Ascending aorta (tissue), 2 donors: ENCODE results near the gene PRKAA1. TPM values are rescaled to one million over a fixed set of nuclear protein-coding genes. Genes with fewer than 3 reads are reported as not detected.
A peak's percentile ranks its signal among the peaks of the same experiment; 100 is the strongest.

Experiments
- DNase-seq, 2 donors: peaks; one replicate each; pipeline ENCODE4 v3.0.0-alpha.2; 2019; ENCODE audit warnings: low spot score in 2 of 2
- H3K27ac ChIP-seq, 2 donors: fragments of 200-600 bp; sonication (generic); one replicate each; pipeline ENCODE4 v1.5.1; 2016 to 2017; ENCODE audit warnings: mild to moderate bottlenecking in 1 of 2
- H3K27me3 ChIP-seq: fragments of 200-600 bp; sonication (generic); one replicate; pipeline ENCODE4 v1.5.1; 2017
- H3K36me3 ChIP-seq, 2 donors: fragments of 200-600 bp; sonication (generic); one replicate each; pipeline ENCODE4 v1.5.1; 2016
- H3K4me1 ChIP-seq, 2 donors: fragments of 200-600 bp; sonication (generic); one replicate each; pipeline ENCODE4 v1.5.1; 2016 to 2017; ENCODE audit warnings: mild to moderate bottlenecking in 1 of 2
- H3K4me3 ChIP-seq, 2 donors: fragments of 200-600 bp; sonication (generic); one replicate each; pipeline ENCODE4 v1.5.1; 2016 to 2017; ENCODE audit warnings: mild to moderate bottlenecking in 1 of 2
- H3K9me3 ChIP-seq, 2 donors: fragments of 200-600 bp; sonication (generic); one replicate each; pipeline ENCODE4 v1.5.1; 2016
- intact Hi-C: fragments of 100-400 bp; cut with DNase I; formaldehyde crosslinking; loops from one replicate; pipeline ENCODE4 v1.15.1; 2023
- total RNA-seq: library from RNA; depleted of rRNA; stranded (reverse); fragments of >200 nt; gene quantifications from one replicate; pipeline ENCODE4 v1.1.0, GENCODE V29; 2016
- TF ChIP-seq, protein P1 (sequence below), 3 experiments: fragments of 200-600 bp in 2 of 3; fragments of 450-650 bp in 1 of 3; sonication (generic) in 2 of 3; IDR thresholded peaks; one replicate each; pipeline ENCODE4 v1.5.1; 2016 to 2019; ENCODE audit warnings: antibody characterized with exemption in 3 of 3, mild to moderate bottlenecking in 1 of 3, moderate library complexity in 1 of 3

Gene PRKAA1
- total RNA-seq, 1 donor from 2014 or later, result 90.3 TPM

DNA sequence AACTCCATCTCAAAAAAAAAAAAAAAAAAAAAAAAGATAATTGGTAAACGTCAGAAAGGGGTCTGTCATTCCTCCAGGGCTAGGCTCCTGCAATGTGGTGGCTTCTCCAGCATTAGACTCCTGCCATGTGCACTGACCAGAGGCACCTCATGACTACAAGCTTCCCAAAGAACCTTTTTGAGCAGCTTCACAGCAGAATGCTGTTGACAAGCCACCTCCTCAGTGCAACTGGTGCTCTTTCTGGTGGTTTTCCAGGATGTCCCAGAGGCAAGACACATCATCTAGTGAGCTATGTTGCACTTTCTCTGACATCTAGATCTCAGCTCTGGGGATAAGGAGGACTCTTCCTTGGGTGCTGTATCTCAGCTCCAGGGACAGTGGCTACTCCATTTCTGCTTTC is 25.3 kb upstream of the PRKAA1 start:
- no peak overlapping the region for H3K27ac ChIP-seq
- TF ChIP-seq, protein P1, sequence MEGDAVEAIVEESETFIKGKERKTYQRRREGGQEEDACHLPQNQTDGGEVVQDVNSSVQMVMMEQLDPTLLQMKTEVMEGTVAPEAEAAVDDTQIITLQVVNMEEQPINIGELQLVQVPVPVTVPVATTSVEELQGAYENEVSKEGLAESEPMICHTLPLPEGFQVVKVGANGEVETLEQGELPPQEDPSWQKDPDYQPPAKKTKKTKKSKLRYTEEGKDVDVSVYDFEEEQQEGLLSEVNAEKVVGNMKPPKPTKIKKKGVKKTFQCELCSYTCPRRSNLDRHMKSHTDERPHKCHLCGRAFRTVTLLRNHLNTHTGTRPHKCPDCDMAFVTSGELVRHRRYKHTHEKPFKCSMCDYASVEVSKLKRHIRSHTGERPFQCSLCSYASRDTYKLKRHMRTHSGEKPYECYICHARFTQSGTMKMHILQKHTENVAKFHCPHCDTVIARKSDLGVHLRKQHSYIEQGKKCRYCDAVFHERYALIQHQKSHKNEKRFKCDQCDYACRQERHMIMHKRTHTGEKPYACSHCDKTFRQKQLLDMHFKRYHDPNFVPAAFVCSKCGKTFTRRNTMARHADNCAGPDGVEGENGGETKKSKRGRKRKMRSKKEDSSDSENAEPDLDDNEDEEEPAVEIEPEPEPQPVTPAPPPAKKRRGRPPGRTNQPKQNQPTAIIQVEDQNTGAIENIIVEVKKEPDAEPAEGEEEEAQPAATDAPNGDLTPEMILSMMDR (IDR thresholded peaks at IDR 0.05), result no peak
- no peak overlapping the region for H3K4me3 ChIP-seq
- H3K4me1 ChIP-seq, result no peaks in the 10 kb centered on the region
- no peaks in the 10 kb centered on the region for H3K27me3 ChIP-seq
- H3K9me3 ChIP-seq, result no peaks in the 10 kb centered on the region
- DNase-seq, result no peak
- intact Hi-C loops, result no loop called here
- peaks cover 17 to 22% of the 10 kb centered on the region in 2 donors for H3K36me3 ChIP-seq

DNA sequence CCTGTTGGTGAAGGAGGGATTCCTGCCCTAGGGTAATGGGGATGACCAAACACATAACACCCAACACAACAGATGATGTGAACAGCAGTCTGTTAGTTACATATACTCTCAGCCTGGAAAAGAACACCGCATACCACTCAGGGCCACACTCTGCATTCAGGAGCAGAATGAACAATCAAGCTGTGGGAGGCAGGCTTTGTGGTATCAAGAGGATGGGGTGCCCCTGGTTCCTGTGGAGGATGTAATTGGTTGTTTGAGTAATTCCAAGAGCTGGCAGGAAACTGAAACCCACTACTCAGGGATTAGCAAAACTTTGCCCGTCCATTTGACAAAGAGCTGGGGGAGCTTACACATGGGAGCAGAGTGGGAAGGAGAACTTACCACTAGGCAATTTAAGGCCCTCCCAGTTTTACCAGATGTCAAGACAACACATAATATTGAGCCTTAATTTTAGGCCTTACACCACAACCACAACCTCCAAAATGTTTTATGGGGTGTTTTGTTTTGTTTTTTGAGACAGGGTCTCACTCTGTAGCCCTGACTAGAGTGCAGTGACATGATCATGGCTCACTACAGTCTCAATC is 15.6 kb upstream of the PRKAA1 start:
- Histone ChIP-seq H3K36me3 (no peaks in the 10 kb centered on the region), H3K4me3 (no peak overlapping the region), H3K27ac (no peak overlapping the region), H3K4me1 (no peaks in the 10 kb centered on the region), H3K9me3 (no peaks in the 10 kb centered on the region), H3K27me3 (no peaks in the 10 kb centered on the region)
- DNase-seq, result no peak
- TF ChIP-seq, protein P1 (IDR thresholded peaks at IDR 0.05), result no peak
- intact Hi-C loops, result no loop called here

DNA sequence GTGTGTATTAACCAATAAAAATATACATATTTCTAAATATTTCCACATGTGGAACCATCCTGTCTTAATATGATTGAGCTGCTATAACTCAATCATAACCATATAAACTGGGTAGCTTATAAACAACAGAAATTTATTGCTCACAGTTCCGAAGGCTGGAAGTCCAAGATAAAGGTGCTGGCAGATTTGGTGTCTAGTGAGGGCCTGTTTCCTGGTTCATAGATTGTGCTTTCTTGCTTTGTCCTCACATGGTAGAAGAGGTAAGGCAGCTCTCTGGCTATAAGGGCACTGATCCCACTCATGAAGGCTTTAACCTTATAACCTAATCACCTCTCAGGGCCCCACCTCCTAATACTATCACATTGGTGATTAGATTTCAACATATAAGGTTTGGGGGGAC is 14.0 kb upstream of the PRKAA1 start:
- H3K9me3 ChIP-seq, result no peaks in the 10 kb centered on the region
- no peaks in the 10 kb centered on the region for H3K36me3 ChIP-seq
- no peaks in the 10 kb centered on the region for H3K27me3 ChIP-seq
- TF ChIP-seq, protein P1 (IDR thresholded peaks at IDR 0.05), result no peak
- H3K4me3 ChIP-seq, result no peak overlapping the region
- H3K4me1 ChIP-seq, result no peaks in the 10 kb centered on the region
- H3K27ac ChIP-seq, result no peak overlapping the region
- intact Hi-C loops, result no loop called here
- DNase-seq, result no peak

DNA sequence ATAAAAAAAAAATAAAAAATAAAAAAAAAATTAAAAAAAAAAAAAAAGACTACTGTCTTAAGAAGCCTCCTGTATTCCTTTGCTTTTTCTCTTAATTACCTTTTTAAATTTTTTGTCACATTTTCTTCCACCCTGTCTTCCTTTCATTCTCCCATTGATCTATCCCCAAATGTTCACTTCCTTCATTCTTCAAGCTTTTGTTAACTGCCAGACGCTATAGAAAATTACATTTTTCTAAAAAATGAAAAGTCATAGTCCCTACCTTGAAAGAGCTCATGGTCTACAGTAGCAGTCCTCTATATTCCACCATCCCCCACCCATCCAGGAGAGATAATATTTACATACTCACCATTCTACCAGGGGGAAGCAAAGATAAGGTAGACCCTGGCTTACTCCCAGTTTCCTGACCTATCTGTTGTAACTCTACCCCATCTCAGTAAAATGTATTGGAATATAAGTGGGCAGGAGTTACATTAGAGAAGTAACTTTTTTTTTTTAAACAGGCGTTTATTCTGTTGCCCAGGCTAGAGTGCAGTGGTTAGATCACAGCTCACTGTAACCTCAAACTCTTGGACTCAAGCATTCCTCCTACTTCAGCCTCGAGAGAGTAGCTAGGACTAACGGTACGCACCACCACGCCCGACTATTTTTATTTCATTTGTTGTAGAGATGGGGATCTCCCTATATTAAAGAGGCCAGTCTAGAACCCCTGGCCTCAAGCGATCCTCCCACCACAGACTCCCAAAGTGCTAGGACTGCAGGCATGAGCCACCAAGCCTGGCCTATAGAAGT is 3.8 kb upstream of the PRKAA1 start:
- Histone ChIP-seq H3K27ac (no peak overlapping the region), H3K36me3 (no peaks in the 10 kb centered on the region), H3K4me1 (peaks cover 6 to 9% of the 10 kb centered on the region in 2 donors), H3K27me3 (no peaks in the 10 kb centered on the region), H3K9me3 (no peaks in the 10 kb centered on the region), H3K4me3 (no peak overlapping the region)
- DNase-seq, result no peak
- intact Hi-C loops, result no loop called here
- TF ChIP-seq, protein P1 (IDR thresholded peaks at IDR 0.05), result no peak

DNA sequence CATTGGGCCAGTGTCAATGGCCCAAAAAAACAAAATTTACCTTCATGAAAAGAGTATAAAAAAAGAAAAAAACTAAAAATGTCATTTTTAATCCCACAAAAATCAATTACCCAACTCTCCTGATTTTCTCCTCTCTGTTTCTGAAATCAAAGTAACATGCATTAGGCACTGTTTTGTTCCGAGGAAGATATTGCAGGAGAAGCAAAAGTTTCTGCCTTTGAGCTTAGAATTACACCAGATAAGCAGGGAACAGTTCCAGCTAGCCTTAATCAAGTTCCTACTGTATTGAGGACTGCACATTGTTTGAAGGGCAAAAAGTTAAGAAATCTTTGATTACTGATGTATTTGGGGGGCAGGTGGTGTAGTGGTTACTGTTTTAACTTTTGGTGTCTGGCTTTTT is 1.1 kb upstream of the PRKAA1 start:
- peak overlapping the region; percentile 98 to 99 for H3K4me3 ChIP-seq
- H3K36me3 ChIP-seq, result no peaks in the 10 kb centered on the region
- no peaks in the 10 kb centered on the region for H3K27me3 ChIP-seq
- TF ChIP-seq, protein P1 (IDR thresholded peaks at IDR 0.05), result no peak
- H3K4me1 ChIP-seq, result peaks cover 9 to 12% of the 10 kb centered on the region in 2 donors
- peak overlapping the region; percentile 88 to 95 for H3K27ac ChIP-seq
- no peak for DNase-seq
- intact Hi-C loops, result no loop called here
- H3K9me3 ChIP-seq, result no peaks in the 10 kb centered on the region
